GM23338 (cell line): ENCODE measurements around the gene ACCSL. TPM values are rescaled to one million over a fixed set of nuclear protein-coding genes. Genes with fewer than 3 reads are reported as not detected.

Source experiments
- ATAC-seq: fragments of 200-7000 bp; cut with Tn5 transposase; 3 replicates; pipeline ENCODE4 v1.9.1; 2020
- DNase-seq: peaks from one replicate; pipeline ENCODE4 v3.0.0-alpha.2; 2015; ENCODE audit warnings: low spot score
- H2AFZ ChIP-seq: fragments of 200-600 bp; sonication (generic); 2 replicates; pipeline ENCODE4 v1.8.0; 2016; ENCODE audit warnings: antibody characterized with exemption, mild to moderate bottlenecking, moderate library complexity
- H3F3A ChIP-seq: fragments of 200-600 bp; sonication (generic); replicated peaks from 2 replicates; pipeline ENCODE4 v1.8.0; 2017; ENCODE audit warnings: antibody characterized with exemption, mixed run types, low read depth
- H3K27ac ChIP-seq: fragments of 200-600 bp; sonication (generic); 2 replicates; pipeline ENCODE4 v1.6.1; 2016; ENCODE audit warnings: low read depth
- H3K27me3 ChIP-seq: fragments of 200-600 bp; sonication (generic); 2 replicates; pipeline ENCODE4 v1.8.0; 2016; ENCODE audit warnings: mild to moderate bottlenecking, mixed run types, moderate library complexity; ENCODE audit not compliant: insufficient read depth
- H3K36me3 ChIP-seq: fragments of 200-600 bp; sonication (generic); 2 replicates; pipeline ENCODE4 v1.8.0; 2016; ENCODE audit warnings: mild to moderate bottlenecking; ENCODE audit not compliant: insufficient read depth
- H3K4me1 ChIP-seq: fragments of 200-600 bp; sonication (generic); 2 replicates; pipeline ENCODE4 v1.8.0; 2016; ENCODE audit warnings: mild to moderate bottlenecking, moderate library complexity; ENCODE audit not compliant: insufficient read depth
- H3K4me2 ChIP-seq: fragments of 200-600 bp; sonication (generic); 2 replicates; pipeline ENCODE4 v1.7.1; 2017; ENCODE audit warnings: mixed run types
- H3K4me3 ChIP-seq: fragments of 200-600 bp; sonication (generic); 2 replicates; pipeline ENCODE4 v1.6.1; 2016; ENCODE audit warnings: mixed run types
- H3K79me2 ChIP-seq: fragments of 200-600 bp; sonication (generic); replicated peaks from 2 replicates; pipeline ENCODE4 v1.8.0; 2017; ENCODE audit warnings: mild to moderate bottlenecking; ENCODE audit not compliant: insufficient read depth
- H3K9me2 ChIP-seq: fragments of 200-600 bp; sonication (generic); 2 replicates; pipeline ENCODE4 v1.8.0; 2017; ENCODE audit not compliant: insufficient read depth
- H4K20me1 ChIP-seq: fragments of 200-600 bp; sonication (generic); replicated peaks from 2 replicates; pipeline ENCODE4 v1.8.0; 2017; ENCODE audit warnings: mild to moderate bottlenecking; ENCODE audit not compliant: insufficient read depth
- H3K27ac Mint-ChIP-seq: 2 replicates; pipeline ENCODE4 v1.8.0; 2020; ENCODE audit warnings: inconsistent platforms, mild to moderate bottlenecking, moderate library complexity, mixed read lengths
- H3K27me3 Mint-ChIP-seq: 3 replicates; pipeline ENCODE4 v1.8.0; 2022; ENCODE audit warnings: low read depth, mild to moderate bottlenecking, moderate library complexity, mixed read lengths, inconsistent platforms; ENCODE audit not compliant: insufficient read depth, poor library complexity
- H3K36me3 Mint-ChIP-seq: 3 replicates; pipeline ENCODE4 v1.8.0; 2021; ENCODE audit warnings: low read depth, mild to moderate bottlenecking, inconsistent platforms, moderate library complexity, mixed read lengths
- H3K4me1 Mint-ChIP-seq: 3 replicates; pipeline ENCODE4 v1.8.0; 2020; ENCODE audit warnings: mild to moderate bottlenecking, inconsistent platforms, mixed read lengths
- H3K4me3 Mint-ChIP-seq: 3 replicates; pipeline ENCODE4 v1.8.0; 2021; ENCODE audit warnings: moderate library complexity, mild to moderate bottlenecking, inconsistent platforms, mixed read lengths
- H3K9me3 Mint-ChIP-seq: 3 replicates; pipeline ENCODE4 v1.8.0; 2020; ENCODE audit warnings: moderate library complexity, mild to moderate bottlenecking, inconsistent platforms, mixed read lengths
- CREB1 ChIP-seq: fragments of 250-450 bp; sonication (Bioruptor Pico); IDR thresholded peaks from 2 replicates; pipeline ENCODE4 v1.5.0; 2020; ENCODE audit warnings: low read depth, mild to moderate bottlenecking, moderate library complexity
- EZH2 ChIP-seq: fragments of 200-600 bp; sonication (generic); IDR thresholded peaks from one replicate; pipeline ENCODE4 v1.8.0; 2017; ENCODE audit warnings: antibody characterized with exemption, mild to moderate bottlenecking, low read depth; ENCODE audit not compliant: unreplicated experiment
- JUNB ChIP-seq: IDR thresholded peaks from one replicate; pipeline ENCODE4 v1.6.1; 2016; ENCODE audit warnings: antibody characterized with exemption; ENCODE audit not compliant: unreplicated experiment
- NANOG ChIP-seq: IDR thresholded peaks from 2 replicates; pipeline ENCODE4 v1.6.1; 2016; ENCODE audit warnings: antibody characterized with exemption, borderline replicate concordance
- POLR2AphosphoS5 ChIP-seq: IDR thresholded peaks from 2 replicates; pipeline ENCODE4 v1.6.1; 2016; ENCODE audit warnings: antibody characterized with exemption, low read depth
- STAT1 ChIP-seq: IDR thresholded peaks from one replicate; pipeline ENCODE4 v1.6.1; 2016; ENCODE audit warnings: antibody characterized with exemption; ENCODE audit not compliant: unreplicated experiment
- ZNF114 ChIP-seq: fragments of 250-450 bp; sonication (Bioruptor Pico); IDR thresholded peaks from 2 replicates; pipeline ENCODE4 v1.5.0; 2020; ENCODE audit warnings: mild to moderate bottlenecking, moderate library complexity
- ZNF331 ChIP-seq: fragments of 250-450 bp; sonication (Bioruptor Pico); IDR thresholded peaks from 2 replicates; pipeline ENCODE4 v1.5.0; 2020; ENCODE audit warnings: low read depth, mild to moderate bottlenecking, moderate library complexity
- polyA plus RNA-seq: library from polyadenylated mRNA; unstranded; fragments of >200 nt; fragmentation: Nextera tagmentation; extraction: Ambion mirVana; gene quantifications from 2 replicates; pipeline ENCODE4 v1.2.1, GENCODE V29; 2016
- total RNA-seq: library from RNA; depleted of rRNA; stranded (reverse); fragments of >200 nt; shearing (Covaris generic); gene quantifications from 2 replicates; pipeline ENCODE4 v1.2.3, GENCODE V29; 2014
- TF ChIP-seq, protein P1 (sequence below): fragments of 250-450 bp; sonication (Bioruptor Pico); IDR thresholded peaks from 2 replicates; pipeline ENCODE4 v1.5.0; 2020; ENCODE audit warnings: mild to moderate bottlenecking, moderate library complexity
- TF ChIP-seq, protein P2 (sequence below), 2 experiments: fragments of 200-600 bp in 1 of 2; sonication (generic) in 1 of 2; conservative IDR thresholded peaks; 2 replicates each; pipeline versions ENCODE4 v1.5.1 to v1.6.1; 2016 to 2017; ENCODE audit warnings: antibody characterized with exemption in 2 of 2, low read depth in 2 of 2, mild to moderate bottlenecking in 2 of 2, moderate library complexity in 1 of 2
- TF ChIP-seq, protein P3 (sequence below): IDR thresholded peaks from 2 replicates; pipeline ENCODE4 v1.6.1; 2016; ENCODE audit warnings: antibody characterized with exemption
- TF ChIP-seq, protein P4 (sequence below): IDR thresholded peaks from one replicate; pipeline ENCODE4 v1.6.1; 2018; ENCODE audit warnings: antibody characterized with exemption; ENCODE audit not compliant: unreplicated experiment

The ACCSL gene
- total and polyA plus RNA-seq, 2 experiments from 2014 or later: not detected

DNA sequence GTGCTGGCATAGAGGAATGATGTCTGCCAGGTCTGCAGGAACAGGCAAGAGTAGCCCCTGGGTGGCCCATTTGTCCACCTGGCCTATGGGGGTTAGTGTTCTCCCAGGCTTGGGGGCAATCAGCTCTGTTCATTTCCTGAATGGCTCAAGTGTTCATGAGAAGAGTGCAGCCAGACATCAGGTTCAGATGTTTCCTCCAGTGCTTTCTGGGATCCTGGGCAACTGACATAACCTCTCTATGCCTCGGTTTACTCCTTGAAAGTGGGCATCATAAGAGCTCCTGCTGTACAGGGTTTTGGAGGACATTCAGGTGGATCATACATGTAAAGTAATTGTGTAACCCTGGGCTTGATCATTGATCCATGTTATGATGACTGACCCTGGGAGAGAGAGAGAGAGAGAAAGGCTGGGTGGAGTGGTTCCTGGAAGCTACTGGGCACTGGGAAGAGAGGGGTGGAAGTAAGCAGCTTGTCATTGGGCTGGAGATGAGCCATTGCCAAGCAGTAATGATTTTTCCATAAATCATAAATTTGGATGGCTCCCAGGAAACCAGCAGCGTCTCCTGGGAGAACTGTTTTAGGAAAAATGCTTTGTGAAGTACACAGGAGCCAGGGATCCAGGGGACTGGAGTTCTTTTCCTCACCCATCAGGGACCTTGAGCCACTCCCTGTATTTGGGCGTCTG lies 30.2 kb upstream of the ACCSL start (continued):
- TF ChIP-seq, protein P1, sequence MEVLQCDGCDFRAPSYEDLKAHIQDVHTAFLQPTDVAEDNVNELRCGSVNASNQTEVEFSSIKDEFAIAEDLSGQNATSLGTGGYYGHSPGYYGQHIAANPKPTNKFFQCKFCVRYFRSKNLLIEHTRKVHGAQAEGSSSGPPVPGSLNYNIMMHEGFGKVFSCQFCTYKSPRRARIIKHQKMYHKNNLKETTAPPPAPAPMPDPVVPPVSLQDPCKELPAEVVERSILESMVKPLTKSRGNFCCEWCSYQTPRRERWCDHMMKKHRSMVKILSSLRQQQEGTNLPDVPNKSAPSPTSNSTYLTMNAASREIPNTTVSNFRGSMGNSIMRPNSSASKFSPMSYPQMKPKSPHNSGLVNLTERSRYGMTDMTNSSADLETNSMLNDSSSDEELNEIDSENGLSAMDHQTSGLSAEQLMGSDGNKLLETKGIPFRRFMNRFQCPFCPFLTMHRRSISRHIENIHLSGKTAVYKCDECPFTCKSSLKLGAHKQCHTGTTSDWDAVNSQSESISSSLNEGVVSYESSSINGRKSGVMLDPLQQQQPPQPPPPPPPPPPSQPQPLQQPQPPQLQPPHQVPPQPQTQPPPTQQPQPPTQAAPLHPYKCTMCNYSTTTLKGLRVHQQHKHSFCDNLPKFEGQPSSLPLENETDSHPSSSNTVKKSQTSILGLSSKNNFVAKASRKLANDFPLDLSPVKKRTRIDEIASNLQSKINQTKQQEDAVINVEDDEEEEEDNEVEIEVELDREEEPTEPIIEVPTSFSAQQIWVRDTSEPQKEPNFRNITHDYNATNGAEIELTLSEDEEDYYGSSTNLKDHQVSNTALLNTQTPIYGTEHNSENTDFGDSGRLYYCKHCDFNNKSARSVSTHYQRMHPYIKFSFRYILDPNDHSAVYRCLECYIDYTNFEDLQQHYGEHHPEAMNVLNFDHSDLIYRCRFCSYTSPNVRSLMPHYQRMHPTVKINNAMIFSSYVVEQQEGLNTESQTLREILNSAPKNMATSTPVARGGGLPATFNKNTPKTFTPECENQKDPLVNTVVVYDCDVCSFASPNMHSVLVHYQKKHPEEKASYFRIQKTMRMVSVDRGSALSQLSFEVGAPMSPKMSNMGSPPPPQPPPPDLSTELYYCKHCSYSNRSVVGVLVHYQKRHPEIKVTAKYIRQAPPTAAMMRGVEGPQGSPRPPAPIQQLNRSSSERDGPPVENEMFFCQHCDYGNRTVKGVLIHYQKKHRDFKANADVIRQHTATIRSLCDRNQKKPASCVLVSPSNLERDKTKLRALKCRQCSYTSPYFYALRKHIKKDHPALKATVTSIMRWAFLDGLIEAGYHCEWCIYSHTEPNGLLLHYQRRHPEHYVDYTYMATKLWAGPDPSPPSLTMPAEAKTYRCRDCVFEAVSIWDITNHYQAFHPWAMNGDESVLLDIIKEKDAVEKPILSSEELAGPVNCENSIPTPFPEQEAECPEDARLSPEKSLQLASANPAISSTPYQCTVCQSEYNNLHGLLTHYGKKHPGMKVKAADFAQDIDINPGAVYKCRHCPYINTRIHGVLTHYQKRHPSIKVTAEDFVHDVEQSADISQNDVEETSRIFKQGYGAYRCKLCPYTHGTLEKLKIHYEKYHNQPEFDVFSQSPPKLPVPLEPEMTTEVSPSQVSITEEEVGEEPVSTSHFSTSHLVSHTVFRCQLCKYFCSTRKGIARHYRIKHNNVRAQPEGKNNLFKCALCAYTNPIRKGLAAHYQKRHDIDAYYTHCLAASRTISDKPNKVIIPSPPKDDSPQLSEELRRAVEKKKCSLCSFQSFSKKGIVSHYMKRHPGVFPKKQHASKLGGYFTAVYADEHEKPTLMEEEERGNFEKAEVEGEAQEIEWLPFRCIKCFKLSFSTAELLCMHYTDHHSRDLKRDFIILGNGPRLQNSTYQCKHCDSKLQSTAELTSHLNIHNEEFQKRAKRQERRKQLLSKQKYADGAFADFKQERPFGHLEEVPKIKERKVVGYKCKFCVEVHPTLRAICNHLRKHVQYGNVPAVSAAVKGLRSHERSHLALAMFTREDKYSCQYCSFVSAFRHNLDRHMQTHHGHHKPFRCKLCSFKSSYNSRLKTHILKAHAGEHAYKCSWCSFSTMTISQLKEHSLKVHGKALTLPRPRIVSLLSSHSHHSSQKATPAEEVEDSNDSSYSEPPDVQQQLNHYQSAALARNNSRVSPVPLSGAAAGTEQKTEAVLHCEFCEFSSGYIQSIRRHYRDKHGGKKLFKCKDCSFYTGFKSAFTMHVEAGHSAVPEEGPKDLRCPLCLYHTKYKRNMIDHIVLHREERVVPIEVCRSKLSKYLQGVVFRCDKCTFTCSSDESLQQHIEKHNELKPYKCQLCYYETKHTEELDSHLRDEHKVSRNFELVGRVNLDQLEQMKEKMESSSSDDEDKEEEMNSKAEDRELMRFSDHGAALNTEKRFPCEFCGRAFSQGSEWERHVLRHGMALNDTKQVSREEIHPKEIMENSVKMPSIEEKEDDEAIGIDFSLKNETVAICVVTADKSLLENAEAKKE (CRISPR knock-in tag): no peak
- TF ChIP-seq JUNB (no peak), EZH2 (no peak), NANOG (no peak), ZNF331 (CRISPR knock-in tag) (no peak), STAT1 (no peak)
- TF ChIP-seq, protein P2, sequence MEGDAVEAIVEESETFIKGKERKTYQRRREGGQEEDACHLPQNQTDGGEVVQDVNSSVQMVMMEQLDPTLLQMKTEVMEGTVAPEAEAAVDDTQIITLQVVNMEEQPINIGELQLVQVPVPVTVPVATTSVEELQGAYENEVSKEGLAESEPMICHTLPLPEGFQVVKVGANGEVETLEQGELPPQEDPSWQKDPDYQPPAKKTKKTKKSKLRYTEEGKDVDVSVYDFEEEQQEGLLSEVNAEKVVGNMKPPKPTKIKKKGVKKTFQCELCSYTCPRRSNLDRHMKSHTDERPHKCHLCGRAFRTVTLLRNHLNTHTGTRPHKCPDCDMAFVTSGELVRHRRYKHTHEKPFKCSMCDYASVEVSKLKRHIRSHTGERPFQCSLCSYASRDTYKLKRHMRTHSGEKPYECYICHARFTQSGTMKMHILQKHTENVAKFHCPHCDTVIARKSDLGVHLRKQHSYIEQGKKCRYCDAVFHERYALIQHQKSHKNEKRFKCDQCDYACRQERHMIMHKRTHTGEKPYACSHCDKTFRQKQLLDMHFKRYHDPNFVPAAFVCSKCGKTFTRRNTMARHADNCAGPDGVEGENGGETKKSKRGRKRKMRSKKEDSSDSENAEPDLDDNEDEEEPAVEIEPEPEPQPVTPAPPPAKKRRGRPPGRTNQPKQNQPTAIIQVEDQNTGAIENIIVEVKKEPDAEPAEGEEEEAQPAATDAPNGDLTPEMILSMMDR (conservative IDR thresholded peaks at IDR 0.05; ENCODE audit: low read depth in 2 of 2): no peak

DNA sequence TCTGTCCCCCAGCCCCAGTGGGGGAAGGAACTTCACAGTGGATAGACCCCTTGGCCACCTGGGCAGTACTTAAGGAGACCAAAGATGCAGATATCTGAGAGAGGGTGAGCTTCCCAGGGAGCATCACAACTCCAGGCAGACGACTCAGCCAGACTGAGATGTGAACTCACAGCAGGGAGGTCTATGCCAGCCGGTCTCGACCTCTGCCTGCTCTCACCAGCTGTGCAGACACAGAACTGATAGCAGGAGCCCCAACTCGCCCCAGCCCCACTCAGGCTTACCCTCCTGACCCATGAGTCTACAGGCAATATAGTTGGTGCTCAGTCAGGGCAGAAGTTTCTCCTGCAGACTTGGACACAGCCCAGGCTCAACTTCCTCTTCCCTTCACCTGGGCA lies 29.7 kb upstream of the ACCSL start:
- no peak overlapping the region for H3K4me3 Mint-ChIP-seq
- H3K9me3 Mint-ChIP-seq: peaks cover 4% of the 10 kb centered on the region; the same call in 1 of the 3 replicates
- TF ChIP-seq, protein P3, sequence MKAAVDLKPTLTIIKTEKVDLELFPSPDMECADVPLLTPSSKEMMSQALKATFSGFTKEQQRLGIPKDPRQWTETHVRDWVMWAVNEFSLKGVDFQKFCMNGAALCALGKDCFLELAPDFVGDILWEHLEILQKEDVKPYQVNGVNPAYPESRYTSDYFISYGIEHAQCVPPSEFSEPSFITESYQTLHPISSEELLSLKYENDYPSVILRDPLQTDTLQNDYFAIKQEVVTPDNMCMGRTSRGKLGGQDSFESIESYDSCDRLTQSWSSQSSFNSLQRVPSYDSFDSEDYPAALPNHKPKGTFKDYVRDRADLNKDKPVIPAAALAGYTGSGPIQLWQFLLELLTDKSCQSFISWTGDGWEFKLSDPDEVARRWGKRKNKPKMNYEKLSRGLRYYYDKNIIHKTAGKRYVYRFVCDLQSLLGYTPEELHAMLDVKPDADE: no peak
- TF ChIP-seq EZH2 (no peak), JUNB (no peak), STAT1 (no peak), POLR2AphosphoS5 (no peak), CREB1 (CRISPR knock-in tag) (no peak), ZNF114 (no peak), NANOG (no peak)
- TF ChIP-seq, protein P4, sequence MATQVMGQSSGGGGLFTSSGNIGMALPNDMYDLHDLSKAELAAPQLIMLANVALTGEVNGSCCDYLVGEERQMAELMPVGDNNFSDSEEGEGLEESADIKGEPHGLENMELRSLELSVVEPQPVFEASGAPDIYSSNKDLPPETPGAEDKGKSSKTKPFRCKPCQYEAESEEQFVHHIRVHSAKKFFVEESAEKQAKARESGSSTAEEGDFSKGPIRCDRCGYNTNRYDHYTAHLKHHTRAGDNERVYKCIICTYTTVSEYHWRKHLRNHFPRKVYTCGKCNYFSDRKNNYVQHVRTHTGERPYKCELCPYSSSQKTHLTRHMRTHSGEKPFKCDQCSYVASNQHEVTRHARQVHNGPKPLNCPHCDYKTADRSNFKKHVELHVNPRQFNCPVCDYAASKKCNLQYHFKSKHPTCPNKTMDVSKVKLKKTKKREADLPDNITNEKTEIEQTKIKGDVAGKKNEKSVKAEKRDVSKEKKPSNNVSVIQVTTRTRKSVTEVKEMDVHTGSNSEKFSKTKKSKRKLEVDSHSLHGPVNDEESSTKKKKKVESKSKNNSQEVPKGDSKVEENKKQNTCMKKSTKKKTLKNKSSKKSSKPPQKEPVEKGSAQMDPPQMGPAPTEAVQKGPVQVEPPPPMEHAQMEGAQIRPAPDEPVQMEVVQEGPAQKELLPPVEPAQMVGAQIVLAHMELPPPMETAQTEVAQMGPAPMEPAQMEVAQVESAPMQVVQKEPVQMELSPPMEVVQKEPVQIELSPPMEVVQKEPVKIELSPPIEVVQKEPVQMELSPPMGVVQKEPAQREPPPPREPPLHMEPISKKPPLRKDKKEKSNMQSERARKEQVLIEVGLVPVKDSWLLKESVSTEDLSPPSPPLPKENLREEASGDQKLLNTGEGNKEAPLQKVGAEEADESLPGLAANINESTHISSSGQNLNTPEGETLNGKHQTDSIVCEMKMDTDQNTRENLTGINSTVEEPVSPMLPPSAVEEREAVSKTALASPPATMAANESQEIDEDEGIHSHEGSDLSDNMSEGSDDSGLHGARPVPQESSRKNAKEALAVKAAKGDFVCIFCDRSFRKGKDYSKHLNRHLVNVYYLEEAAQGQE: no peak
- no peaks in the 10 kb centered on the region; the same call in 2 of the 3 replicates for H3K4me1 Mint-ChIP-seq
- Histone ChIP-seq H3K4me3 (no peak overlapping the region), H4K20me1 (no peaks in the 10 kb centered on the region), H3K27ac (no peak overlapping the region), H3K27me3 (no peaks in the 10 kb centered on the region), H3F3A (no peaks in the 10 kb centered on the region), H2AFZ (no peak overlapping the region), H3K4me2 (no peak overlapping the region), H3K79me2 (no peaks in the 10 kb centered on the region), H3K9me2 (no peaks in the 10 kb centered on the region), H3K4me1 (no peaks in the 10 kb centered on the region), H3K36me3 (no peaks in the 10 kb centered on the region)
- ATAC-seq: no peak
- no peak for DNase-seq
- no peak overlapping the region for H3K27ac Mint-ChIP-seq
- no peaks in the 10 kb centered on the region for H3K36me3 Mint-ChIP-seq
- H3K27me3 Mint-ChIP-seq: peaks cover 10% of the 10 kb centered on the region
